Stromal cell of bone marrow (primary cell): ENCODE results near the gene SLC26A3.

Source experiments
- DNase-seq: peaks from one replicate; pipeline ENCODE4 v3.0.0-alpha.2; 2012; ENCODE audit warnings: low read depth

The SLC26A3 gene

DNA sequence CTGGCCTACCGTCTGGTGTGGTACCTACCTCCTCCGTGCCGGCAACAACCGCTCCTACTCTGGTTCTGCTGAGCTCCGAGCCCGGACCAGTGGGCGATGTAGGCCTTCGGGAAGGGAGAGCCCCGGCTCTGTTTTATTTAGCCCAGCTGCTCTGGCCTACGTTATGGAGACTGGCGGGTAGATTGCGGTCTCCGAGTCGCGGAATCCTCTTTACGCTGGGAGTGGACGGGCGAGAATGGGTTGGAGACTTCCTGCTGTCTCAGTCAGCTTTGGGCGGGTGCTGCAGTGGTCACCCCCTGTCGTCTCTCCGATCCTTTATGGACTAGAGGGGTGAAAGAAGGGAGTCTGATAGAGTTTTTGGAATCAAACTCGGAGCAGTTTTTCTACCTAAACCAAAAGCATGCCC is 58.7 kb downstream of the SLC26A3 start:
- DNase-seq = no peak

DNA sequence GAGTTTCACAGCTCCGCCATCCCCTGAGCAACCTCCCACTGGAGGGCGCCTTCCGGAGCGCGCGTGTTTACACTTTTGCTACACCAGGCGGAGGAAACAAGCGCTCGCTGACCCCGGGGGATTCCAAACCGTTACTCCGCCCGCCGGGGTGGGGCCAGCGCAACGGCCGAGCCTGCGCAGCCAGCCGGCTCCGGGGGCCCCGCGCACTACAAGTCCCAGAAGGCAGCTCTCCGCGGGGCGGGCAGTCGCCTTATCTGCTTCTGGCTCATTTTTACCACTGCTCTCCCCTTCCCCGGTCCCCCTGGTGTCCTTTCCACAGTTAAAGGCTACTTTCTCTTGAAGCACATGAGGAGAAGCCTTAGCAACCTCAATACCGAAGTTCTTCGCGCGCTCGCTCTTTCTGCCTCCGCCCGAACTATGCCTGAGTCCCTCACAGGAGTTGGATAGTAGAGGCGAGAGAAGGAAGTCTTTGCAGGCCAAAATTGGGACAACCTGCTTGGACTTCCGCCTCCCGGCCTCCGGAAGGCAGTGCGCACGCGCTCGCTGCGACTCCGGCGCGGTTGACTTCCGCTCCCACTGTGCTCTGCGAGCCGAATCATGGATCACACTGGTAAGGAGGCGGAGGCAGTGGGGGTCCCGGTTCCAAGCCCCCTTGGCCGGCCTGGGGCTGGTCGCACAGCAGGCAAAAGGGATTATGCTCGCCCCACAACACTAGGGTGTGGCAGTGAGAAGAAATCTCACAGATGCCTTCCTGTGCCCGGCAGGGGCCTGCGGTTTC is 59.3 kb downstream of the SLC26A3 start, which contains the start of gene CBLL1:
Gene CBLL1, plus strand, starts transcription at position 576 of the 778 bp plus-strand sequence. Its CDS starts 22 bp downstream, at position 598.
- DNase-seq = peak; percentile 94

DNA sequence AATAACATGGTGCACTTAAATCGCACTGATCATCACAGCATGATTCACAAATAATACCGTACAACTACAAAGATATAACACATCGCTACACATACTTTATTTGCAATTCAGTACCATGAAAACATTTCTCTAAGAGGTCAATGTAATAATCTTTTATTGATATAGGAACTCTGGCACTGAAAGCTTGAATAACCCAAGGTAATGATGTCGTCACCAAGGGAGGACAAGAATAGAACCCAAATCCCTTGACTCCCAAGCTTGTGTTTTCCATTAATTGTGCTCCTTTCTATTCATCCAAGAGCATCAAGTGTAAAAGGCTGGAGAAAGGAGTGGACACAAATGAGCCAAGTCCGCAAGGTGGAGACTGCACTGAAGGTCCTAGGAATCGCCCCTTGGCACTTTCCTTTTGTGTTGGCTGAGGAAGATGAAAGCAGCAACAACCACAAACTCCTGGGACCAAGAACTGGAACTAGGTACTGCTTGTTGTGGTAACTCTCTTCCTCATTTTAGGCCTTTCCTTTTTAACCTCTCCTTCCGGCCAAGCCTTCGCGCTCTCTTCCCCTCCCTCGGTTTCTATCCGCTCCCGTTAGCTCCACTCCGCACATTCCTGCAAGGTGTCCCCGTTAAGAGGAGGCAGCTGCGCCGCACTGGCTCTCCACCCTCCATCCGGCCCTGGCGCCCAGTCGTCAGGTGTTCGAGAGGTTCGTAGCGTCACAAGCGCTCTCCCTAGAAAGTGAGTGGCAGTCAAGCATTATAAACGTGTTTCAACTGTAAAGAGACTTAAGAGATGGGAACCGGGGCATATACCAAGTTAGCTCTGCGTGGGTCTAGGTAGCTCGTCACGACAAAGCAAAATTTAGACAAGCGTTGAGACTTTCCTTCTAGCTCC is 60.1 kb downstream of the SLC26A3 start:
- no peak for DNase-seq

DNA sequence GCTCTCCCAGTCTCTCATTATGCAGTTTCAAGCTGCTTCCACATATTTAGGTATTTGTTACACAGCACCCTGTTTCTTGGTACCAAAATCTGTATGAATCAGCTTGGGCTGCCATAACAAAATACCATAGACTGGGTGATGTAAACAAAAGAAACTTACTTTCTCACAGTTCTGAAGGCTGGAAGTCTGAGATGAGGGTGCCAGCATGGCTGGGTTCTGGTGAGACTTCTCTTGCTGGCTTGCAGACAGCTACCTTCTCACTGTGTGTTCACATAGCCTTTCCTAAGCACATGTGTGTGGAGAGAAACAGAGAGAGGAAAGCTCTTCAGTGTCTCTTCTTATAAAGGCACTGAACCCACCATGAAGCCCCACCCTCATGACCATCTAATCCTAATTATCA is 74.7 kb downstream of the SLC26A3 start:
- DNase-seq = no peak

DNA sequence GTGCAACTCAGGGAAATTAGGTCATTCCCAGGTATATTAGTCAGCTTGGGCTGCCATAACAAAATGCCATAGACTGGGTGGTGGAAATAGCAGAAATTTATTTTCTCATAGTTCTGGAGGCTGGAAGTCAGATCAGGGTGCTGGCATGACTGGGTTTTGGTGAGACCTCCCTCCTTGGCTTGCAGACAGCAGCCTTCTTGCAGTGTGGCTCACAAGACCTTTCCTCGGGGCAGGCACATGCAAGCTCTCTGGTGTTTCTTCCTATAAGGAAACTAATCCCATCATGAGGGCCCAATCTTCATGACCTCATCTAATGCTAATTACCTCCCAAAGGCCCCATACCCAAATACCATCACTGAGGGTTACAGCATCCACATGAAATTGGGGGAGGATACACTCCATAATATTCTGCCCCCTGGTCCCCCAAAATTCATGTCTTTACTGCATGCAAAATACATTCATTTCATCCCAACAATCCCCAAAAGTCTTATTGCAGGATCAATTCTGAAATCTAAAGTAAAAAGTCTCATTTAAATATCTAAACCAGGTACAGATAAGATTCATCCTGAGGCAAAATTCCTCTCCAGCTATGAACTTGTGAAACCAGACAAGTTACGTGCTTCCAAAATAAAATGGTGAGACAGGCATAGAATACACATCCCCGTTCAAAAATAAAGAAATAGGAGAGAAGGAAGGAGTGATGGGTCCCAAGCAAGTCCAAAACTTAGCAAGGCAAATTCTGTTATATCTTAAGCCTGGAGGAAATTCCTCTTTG is 76.5 kb downstream of the SLC26A3 start:
- DNase-seq = no peak

DNA sequence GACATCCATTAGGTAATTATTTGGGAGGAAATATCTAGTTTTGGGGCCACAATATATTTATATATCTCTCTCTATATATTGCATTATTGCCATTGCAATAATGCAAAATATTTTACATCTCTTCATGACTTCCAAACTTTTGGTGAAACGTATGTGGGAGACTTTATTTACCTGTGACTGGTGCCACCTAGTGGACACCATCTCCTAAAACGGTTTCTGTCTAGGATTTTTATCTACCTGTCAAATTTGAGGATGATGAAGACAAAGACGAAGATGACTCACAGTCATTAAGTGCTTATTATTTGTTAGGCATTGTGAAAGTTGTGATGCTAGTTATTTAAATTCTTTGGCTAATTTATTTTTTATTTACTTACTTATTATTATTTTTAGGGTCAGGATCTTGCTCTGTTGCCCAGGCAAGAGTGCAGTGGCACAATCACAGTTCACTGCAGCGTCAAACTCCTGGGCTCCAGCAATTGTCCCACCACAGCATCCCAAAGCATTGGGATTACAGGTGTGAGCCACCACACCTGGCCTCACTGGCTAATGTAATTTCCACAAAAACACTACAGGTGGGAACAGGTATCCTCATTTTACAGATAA is 77.8 kb downstream of the SLC26A3 start:
- DNase-seq = peak; percentile 33

DNA sequence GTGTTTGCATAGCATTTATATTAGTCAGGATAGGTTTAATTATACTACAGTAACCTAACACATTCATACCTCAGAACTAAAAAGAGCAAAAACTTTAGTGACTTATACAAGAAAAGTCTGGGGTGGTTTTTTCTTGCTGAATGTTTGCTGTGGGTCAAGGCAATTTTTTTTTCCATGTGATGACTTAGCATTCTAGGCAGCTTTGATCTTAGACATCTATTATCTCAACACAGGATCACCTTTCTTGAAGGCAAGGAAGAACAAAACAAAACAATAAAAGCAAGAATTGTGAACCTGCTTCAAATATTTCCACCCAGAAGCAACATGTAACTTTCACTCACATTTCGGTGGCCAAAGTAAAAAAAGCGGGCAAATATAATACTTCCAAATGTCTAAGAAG is 79.8 kb downstream of the SLC26A3 start:
- DNase-seq = no peak

DNA sequence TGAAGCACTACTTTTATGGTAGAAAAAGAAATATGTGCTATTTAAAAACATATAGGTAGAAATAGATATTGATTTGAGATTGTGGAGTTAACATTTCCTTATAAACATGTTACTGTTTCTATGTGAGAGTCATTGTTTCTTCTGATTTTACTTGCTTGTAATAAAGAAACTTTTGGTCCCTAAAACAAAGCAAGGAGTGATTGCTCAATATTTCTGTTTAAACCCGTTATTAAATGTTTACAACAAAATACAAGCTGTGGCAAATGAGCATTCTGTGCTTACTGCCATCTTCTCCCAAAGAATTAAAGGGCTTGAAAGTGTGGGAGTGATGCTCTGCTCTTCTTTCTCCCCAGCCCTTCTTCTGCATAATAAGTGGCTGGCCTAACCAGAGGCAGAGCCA is 81.7 kb downstream of the SLC26A3 start:
- DNase-seq = no peak

DNA sequence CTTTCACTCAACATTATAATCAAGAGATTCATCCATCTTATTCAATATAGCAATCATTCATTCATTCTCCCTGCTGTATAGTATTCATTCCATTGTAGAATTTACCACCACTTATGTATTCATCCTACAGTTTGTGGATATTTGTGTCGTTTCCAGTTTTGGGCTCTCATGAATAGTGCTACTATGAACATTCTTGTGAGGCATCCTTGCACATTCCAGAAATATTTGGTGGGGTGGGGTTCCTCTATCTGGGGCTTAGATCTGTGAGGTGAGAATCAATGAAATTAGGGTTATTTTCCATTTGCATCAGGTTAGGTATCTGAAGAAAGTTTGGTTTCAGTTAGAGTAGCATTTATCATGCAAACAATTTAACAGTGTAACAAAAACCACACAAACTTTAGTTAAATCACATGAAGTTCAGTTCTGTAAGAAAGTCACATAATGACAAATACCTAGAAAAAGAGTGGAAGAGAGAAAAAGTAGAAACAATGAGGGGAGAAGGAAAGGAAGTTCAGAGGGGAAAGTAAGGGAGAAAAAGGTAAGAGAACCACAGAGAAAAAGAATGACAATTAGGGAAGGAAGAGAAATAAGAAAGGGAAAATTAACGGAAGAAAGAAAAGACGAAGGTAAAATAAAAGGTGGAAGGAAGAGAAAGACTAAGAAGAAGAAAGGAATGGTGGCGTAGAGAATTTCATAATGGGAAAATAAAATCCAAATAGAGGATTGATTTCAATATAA is 84.4 kb downstream of the SLC26A3 start:
- DNase-seq = no peak

DNA sequence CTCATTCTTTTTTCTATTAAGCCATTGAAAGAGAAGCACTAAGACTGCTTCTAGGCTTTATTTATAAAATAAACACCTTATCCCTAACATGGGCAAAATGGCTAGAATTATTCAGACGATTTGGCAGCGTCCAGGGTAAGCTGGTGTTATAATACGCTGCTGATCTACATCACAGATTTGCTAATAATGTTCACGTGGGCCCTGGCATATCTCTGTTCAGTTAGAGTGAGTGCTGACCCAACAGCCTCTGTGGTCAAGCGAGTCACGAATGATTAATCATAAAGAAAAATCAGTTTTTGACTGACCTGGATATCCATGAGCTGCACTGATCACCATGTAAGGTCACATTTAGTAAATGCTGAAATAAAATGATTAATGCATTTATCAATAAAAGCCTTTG is 87.5 kb downstream of the SLC26A3 start:
- DNase-seq = no peak
